A673 (cell line): ENCODE measurements around the gene HELZ. TPM values are rescaled to one million over a fixed set of nuclear protein-coding genes. Genes with fewer than 3 reads are reported as not detected.
A peak's percentile ranks its signal among the peaks of the same experiment; 100 is the strongest.

Source experiments
- BruUV-seq: library from RNA; stranded (reverse); fragments of 400-500 nt; replicated peaks from 2 replicates; lab custom pipeline; 2021; lab: Mats Ljungman, UMichigan
- CTCF ChIA-PET: fragments of 300-600 bp; sonication (Branson Sonifier 250); formaldehyde crosslinking; loops from one replicate; lab custom pipeline; 2022; ENCODE audit warnings: antibody characterized with exemption; lab: Charles Lee
- POLR2A ChIA-PET: fragments of 300-600 bp; sonication (Branson Sonifier 250); formaldehyde crosslinking; loops from one replicate; lab custom pipeline; 2022; ENCODE audit warnings: antibody characterized with exemption; ENCODE audit not compliant: low non-redundant PET; lab: Charles Lee
- DNase-seq: peaks from one replicate; pipeline ENCODE4 v3.0.0-alpha.2; 2015; ENCODE audit warnings: low spot score
- H3K27ac ChIP-seq: fragments of 200-600 bp; sonication (generic); 2 replicates; pipeline ENCODE4 v1.5.1; 2016; ENCODE audit warnings: mixed run types, low read depth, mild to moderate bottlenecking, mixed read lengths, antibody characterized with exemption, low read length; ENCODE audit not compliant: poor library complexity, severe bottlenecking
- H3K27me3 ChIP-seq: fragments of 200-600 bp; sonication (generic); replicated peaks from 2 replicates; pipeline ENCODE4 v1.6.1; 2017; ENCODE audit warnings: mixed run types, low read depth, mild to moderate bottlenecking, mixed read lengths, antibody characterized with exemption, low read length; ENCODE audit not compliant: insufficient read depth, poor library complexity
- H3K36me3 ChIP-seq: fragments of 200-600 bp; sonication (generic); 2 replicates; pipeline ENCODE4 v1.6.1; 2016; ENCODE audit warnings: mixed run types, mild to moderate bottlenecking, mixed read lengths, antibody characterized with exemption, low read length; ENCODE audit not compliant: insufficient read depth, poor library complexity, severe bottlenecking
- H3K4me1 ChIP-seq: fragments of 200-600 bp; sonication (generic); 2 replicates; pipeline ENCODE4 v1.6.1; 2017; ENCODE audit warnings: mixed run types, mild to moderate bottlenecking, mixed read lengths, antibody characterized with exemption, low read length; ENCODE audit not compliant: insufficient read depth, poor library complexity, severe bottlenecking
- H3K4me3 ChIP-seq: fragments of 200-600 bp; sonication (generic); 2 replicates; pipeline ENCODE4 v1.5.1; 2016; ENCODE audit warnings: low read depth, mixed run types, mild to moderate bottlenecking, mixed read lengths, low read length; ENCODE audit not compliant: poor library complexity, severe bottlenecking
- H3K9me3 ChIP-seq: fragments of 200-600 bp; sonication (generic); 2 replicates; pipeline ENCODE4 v1.6.1; 2016; ENCODE audit warnings: mixed run types, low read depth, mild to moderate bottlenecking, mixed read lengths, antibody characterized with exemption, low read length; ENCODE audit not compliant: poor library complexity, severe bottlenecking
- EZH2 ChIP-seq: fragments of 200-600 bp; sonication (generic); IDR thresholded peaks from 2 replicates; pipeline ENCODE4 v1.6.1; 2017; ENCODE audit warnings: borderline replicate concordance, low read depth, mild to moderate bottlenecking, mixed read lengths, antibody characterized with exemption, low read length; ENCODE audit not compliant: poor library complexity, severe bottlenecking
- intact Hi-C: fragments of 100-400 bp; cut with micrococcal nuclease; formaldehyde crosslinking; loops from one replicate; pipeline ENCODE4 v1.10.0; 2022; ENCODE audit not compliant: unreplicated experiment
- total RNA-seq: library from RNA; stranded (reverse); gene quantifications from 2 replicates; pipeline ENCODE4 v1.2.3, GENCODE V29; 2021
- TF ChIP-seq, protein P1 (sequence below): fragments of 300-800, 200-600 bp; sonication (generic); conservative IDR thresholded peaks from 2 replicates; pipeline ENCODE4 v1.5.1; 2017; ENCODE audit warnings: low read depth, mild to moderate bottlenecking, antibody characterized with exemption, low read length, moderate library complexity, mixed read lengths

The HELZ gene
- total RNA-seq, 1 experiment from 2014 or later: 57.3 TPM

DNA sequence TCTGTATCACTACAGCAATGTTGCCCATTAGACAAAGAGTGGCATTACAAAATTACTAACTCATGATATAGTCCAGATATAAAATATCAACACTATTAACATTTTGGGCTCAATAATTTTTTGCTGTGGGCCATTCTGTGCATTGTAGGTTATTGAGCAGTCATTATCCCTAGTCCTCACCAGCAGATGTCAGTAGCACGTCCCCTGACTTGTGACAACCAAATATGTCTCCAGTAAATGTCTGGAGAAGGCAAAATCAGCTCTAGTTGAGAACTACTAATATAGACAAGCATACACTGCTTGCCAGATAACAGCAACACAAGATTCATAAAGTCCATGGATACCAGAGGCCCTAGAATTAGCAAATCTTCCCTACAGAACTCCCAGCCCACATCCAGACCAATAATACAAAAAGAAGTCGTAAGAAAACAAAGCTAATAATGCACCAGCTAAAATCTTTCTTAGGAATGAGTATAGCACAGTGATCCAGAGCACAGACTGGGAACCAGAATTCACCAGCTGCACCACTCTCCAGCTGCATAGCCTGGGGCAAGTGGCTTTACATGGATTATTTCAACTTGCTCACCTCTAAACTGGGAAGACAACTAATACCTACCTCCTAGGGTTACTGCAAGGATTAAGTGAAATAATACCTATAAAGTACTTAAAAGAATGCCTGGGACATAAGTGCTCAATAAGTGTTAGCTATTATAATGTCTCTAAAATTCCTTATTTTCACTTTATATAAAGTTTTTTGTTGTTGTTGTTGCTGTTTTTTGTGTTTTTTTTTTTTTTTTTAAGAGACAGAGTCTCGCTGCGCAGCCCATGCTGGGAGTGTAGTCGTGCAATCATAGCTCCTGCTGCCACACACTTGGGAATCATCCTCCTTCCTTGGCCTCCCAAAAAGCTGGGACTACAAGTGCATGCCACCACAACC, 23.7 kb downstream of the HELZ start:
- TF ChIP-seq, protein P1, sequence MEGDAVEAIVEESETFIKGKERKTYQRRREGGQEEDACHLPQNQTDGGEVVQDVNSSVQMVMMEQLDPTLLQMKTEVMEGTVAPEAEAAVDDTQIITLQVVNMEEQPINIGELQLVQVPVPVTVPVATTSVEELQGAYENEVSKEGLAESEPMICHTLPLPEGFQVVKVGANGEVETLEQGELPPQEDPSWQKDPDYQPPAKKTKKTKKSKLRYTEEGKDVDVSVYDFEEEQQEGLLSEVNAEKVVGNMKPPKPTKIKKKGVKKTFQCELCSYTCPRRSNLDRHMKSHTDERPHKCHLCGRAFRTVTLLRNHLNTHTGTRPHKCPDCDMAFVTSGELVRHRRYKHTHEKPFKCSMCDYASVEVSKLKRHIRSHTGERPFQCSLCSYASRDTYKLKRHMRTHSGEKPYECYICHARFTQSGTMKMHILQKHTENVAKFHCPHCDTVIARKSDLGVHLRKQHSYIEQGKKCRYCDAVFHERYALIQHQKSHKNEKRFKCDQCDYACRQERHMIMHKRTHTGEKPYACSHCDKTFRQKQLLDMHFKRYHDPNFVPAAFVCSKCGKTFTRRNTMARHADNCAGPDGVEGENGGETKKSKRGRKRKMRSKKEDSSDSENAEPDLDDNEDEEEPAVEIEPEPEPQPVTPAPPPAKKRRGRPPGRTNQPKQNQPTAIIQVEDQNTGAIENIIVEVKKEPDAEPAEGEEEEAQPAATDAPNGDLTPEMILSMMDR: peak; percentile 85
- TF ChIP-seq EZH2: no peak
- intact Hi-C loops: loop anchor here (5.0 to 10.0 kb wide), 2 partner anchors 71 to 133 kb away; no protein-coding TSS in a partner anchor
- peak; percentile 80 for DNase-seq
- H3K4me3 ChIP-seq: no peak overlapping the region
- no peaks in the 10 kb centered on the region for H3K9me3 ChIP-seq
- BruUV-seq: no TSS peak
- H3K4me1 ChIP-seq: peaks cover 32% of the 10 kb centered on the region
- no peaks in the 10 kb centered on the region for H3K27me3 ChIP-seq
- H3K36me3 ChIP-seq: peaks cover 8% of the 10 kb centered on the region
- H3K27ac ChIP-seq: peak overlapping the region; percentile 3
- ChIA-PET CTCF (interaction anchor here (0.6 to 1.5 kb wide), 3 partner anchors 21 to 51 kb away, joined by 3 to 4 read pairs (median 3); no protein-coding TSS in a partner anchor), POLR2A (interaction anchor here (0.6 to 0.7 kb wide), 2 partner anchors 24 to 51 kb away, joined by 3 to 4 read pairs; no protein-coding TSS in a partner anchor)

DNA sequence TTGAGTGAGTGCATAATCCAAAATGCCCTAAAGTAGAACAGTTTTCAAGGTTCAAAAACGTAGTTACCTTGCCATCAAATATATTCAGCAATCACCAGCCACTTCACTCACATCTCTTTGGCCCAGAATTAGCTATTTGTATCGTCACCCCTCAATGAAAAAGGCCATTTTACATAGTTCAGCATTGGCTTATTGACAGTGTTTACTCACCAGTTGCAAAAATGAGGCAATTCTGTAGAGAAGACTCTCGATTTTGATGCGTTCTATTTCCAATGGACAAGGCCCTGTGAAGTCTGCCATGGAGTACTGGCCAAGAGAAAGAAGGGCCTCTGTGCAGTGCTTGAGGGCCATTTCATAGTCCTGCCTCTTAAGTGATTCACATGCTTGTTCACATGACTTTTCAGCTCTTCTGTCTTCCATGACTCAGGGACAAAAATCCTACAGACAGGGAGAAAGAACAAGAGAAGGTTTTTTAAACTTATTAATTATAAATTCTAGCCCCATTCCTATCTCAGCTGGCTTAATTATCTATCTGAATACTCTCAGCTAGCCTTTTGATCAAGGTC, 26.5 kb downstream of the HELZ start:
- intact Hi-C loops: no loop called here
- TF ChIP-seq EZH2: no peak
- TF ChIP-seq, protein P1: no peak
- Histone ChIP-seq H3K27ac (no peak overlapping the region), H3K4me1 (peaks cover 27% of the 10 kb centered on the region), H3K4me3 (no peak overlapping the region), H3K27me3 (no peaks in the 10 kb centered on the region), H3K9me3 (no peaks in the 10 kb centered on the region), H3K36me3 (peaks cover 8% of the 10 kb centered on the region)
- CTCF ChIA-PET: no interaction called here
- no peak for DNase-seq
- POLR2A ChIA-PET: no interaction called here
- no TSS peak for BruUV-seq

DNA sequence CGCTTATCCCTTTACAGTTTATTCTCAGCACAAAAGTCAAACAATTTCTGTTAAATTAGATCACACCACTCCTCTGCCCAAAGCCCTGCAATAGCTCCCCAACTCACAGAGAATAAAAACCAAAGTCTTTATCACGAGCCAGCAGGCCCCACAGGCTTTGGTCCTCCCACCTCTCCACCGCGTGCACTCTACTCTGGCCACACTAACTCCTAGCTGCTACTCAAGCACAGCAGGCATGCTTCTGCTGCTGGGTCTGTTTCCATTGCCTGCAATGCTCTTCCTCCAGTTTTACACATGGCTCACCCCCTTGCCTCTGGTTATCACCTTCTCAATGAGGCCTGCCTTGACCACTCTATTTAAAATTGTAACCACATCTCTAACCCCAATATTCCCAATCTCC, 27.6 kb downstream of the HELZ start:
- Histone ChIP-seq H3K4me1 (peaks cover 34% of the 10 kb centered on the region), H3K27me3 (no peaks in the 10 kb centered on the region), H3K36me3 (peaks cover 8% of the 10 kb centered on the region), H3K27ac (no peak overlapping the region), H3K9me3 (no peaks in the 10 kb centered on the region), H3K4me3 (no peak overlapping the region)
- DNase-seq: no peak
- TF ChIP-seq, protein P1: no peak
- no peak for TF ChIP-seq EZH2
- ChIA-PET POLR2A (no interaction called here), CTCF (no interaction called here)
- intact Hi-C loops: no loop called here
- BruUV-seq: no TSS peak
